ENCODE results near the gene ZDHHC13.

The ZDHHC13 gene

DNA sequence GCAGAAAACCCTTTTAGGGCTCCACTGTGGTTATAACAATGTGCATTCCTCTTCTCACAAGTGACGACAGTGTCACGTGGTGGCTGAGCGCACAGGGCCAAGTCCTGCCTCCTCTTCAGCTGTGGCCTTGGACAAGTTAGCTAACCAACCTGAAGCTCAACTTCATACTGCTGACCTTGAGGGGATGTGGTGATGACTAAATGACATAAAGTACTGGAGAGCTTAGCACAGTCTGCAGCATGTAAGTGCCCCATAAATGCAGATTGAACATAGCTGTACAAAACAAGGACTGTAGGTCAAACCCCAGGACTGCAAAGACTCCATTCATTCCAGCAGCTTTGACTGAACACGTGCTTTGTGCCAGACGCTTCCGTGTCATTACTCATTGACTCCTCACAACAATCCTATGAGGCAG lies 36.4 kb upstream of the ZDHHC13 start:
- Histone ChIP-seq H3K27ac (no peak overlapping the region), H3K4me2 (ENCODE audit: low read length) (no peak overlapping the region), H3K79me2 (no peaks in the 10 kb centered on the region), H2AFZ (no peak overlapping the region), H3K36me3 (ENCODE audit: control insufficient read depth, insufficient read depth, low read length) (no peaks in the 10 kb centered on the region), H3K4me1 (no peaks in the 10 kb centered on the region), H3K4me3 (ENCODE audit: low read depth, low read length) (no peak overlapping the region), H3K9ac (no peak overlapping the region), H3K27me3 (ENCODE audit: control insufficient read depth, insufficient read depth, low read length) (no peaks in the 10 kb centered on the region), H3K9me3 (ENCODE audit: control insufficient read depth, low read length) (no peaks in the 10 kb centered on the region)
- no peak for TF ChIP-seq CTCF (IDR thresholded peaks at IDR 0.05)

DNA sequence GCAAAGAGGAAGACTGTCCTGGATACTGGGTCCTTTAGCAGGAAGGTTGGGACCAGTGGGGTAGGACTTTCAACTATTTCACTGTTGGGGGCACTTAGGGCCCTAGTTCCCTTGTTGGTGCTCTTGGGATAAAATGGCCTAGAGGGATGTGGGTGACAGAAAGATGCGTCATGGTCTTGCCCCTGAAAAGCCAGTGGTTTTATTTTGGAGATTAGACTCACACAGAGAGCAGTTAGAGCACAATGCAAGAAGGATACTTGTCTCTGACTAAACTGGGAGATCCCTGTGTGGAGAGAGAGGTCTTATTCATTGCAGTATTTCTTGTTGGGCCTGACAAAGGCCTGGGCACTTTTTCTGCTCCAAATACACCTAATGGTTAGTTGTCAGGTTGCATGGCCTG lies 33.8 kb upstream of the ZDHHC13 start:
- Histone ChIP-seq H3K4me1 (no peaks in the 10 kb centered on the region), H3K4me3 (ENCODE audit: low read depth, low read length) (no peak overlapping the region), H2AFZ (no peak overlapping the region), H3K9me3 (ENCODE audit: control insufficient read depth, low read length) (no peaks in the 10 kb centered on the region), H3K4me2 (ENCODE audit: low read length) (no peak overlapping the region), H3K79me2 (no peaks in the 10 kb centered on the region), H3K27me3 (ENCODE audit: control insufficient read depth, insufficient read depth, low read length) (no peaks in the 10 kb centered on the region), H3K27ac (no peak overlapping the region), H3K9ac (no peak overlapping the region), H3K36me3 (ENCODE audit: control insufficient read depth, insufficient read depth, low read length) (no peaks in the 10 kb centered on the region)
- TF ChIP-seq CTCF (IDR thresholded peaks at IDR 0.05), result no peak

DNA sequence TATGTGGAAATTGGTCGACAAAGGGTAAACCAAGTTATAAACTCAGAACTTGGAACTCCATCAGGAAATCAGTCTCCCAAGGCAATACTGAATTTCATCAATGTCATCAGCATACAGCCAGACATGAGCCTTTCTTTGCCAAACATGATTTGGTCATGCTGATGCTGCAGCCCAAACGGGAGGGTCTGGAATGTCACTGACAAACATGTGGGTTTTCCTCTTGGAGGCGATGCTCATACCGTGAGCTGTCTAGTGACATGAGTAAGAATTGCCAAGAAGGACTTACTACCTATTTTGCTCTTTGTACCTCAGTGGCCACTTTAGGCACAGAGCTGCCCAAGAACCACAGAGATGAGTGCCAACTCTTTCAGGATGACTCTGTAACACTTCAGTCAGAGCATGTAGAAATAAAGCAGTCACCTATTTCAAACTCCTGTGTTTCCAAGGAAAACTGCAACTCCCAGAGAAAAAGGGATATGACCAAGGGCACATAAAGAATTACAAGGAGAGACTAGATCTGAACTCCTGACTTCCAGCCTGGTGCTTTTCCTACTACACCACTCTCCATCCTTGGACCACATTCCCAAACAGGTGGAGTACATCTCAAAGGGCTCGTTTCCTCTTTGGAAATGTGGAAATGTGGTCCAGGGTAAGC lies 32.2 kb upstream of the ZDHHC13 start:
- Histone ChIP-seq H3K9me3 (ENCODE audit: control insufficient read depth, low read length) (no peaks in the 10 kb centered on the region), H3K79me2 (no peaks in the 10 kb centered on the region), H3K9ac (no peak overlapping the region), H3K4me2 (ENCODE audit: low read length) (no peak overlapping the region), H2AFZ (no peak overlapping the region), H3K27me3 (ENCODE audit: control insufficient read depth, insufficient read depth, low read length) (no peaks in the 10 kb centered on the region), H3K27ac (no peak overlapping the region), H3K4me1 (no peaks in the 10 kb centered on the region), H3K36me3 (ENCODE audit: control insufficient read depth, insufficient read depth, low read length) (no peaks in the 10 kb centered on the region), H3K4me3 (ENCODE audit: low read depth, low read length) (no peak overlapping the region)
- no peak for TF ChIP-seq CTCF (IDR thresholded peaks at IDR 0.05)

- H3K27me3 ChIP-seq (ENCODE audit: control insufficient read depth, insufficient read depth, low read length), result no peaks in the 10 kb centered on the region
- TF ChIP-seq CTCF (IDR thresholded peaks at IDR 0.05), result no peak
Observed at GRCh38 chr11:19087658-19088057, 29.3 kb upstream of the ZDHHC13 start.

GRCh38 chr11:19088791-19089190 lies 28.2 kb upstream of the ZDHHC13 start:
- Histone ChIP-seq H3K4me1 (no peaks in the 10 kb centered on the region), H2AFZ (no peak overlapping the region), H3K4me3 (ENCODE audit: low read depth, low read length) (no peak overlapping the region), H3K27me3 (ENCODE audit: control insufficient read depth, insufficient read depth, low read length) (no peaks in the 10 kb centered on the region), H3K27ac (no peak overlapping the region), H3K79me2 (no peaks in the 10 kb centered on the region), H3K4me2 (ENCODE audit: low read length) (no peak overlapping the region), H3K9me3 (ENCODE audit: control insufficient read depth, low read length) (no peaks in the 10 kb centered on the region), H3K36me3 (ENCODE audit: control insufficient read depth, insufficient read depth, low read length) (no peaks in the 10 kb centered on the region), H3K9ac (no peak overlapping the region)
- no peak for TF ChIP-seq CTCF (IDR thresholded peaks at IDR 0.05)

More at GRCh38 chr11:19087658-19088057, 29.3 kb upstream of the ZDHHC13 start:
- no peak overlapping the region for H3K27ac ChIP-seq
- no peaks in the 10 kb centered on the region for H3K4me1 ChIP-seq
- H3K9me3 ChIP-seq (ENCODE audit: control insufficient read depth, low read length), result no peaks in the 10 kb centered on the region
- H3K9ac ChIP-seq, result no peak overlapping the region
- no peaks in the 10 kb centered on the region for H3K36me3 ChIP-seq (ENCODE audit: control insufficient read depth, insufficient read depth, low read length)
- no peaks in the 10 kb centered on the region for H3K79me2 ChIP-seq
- H3K4me2 ChIP-seq (ENCODE audit: low read length), result no peak overlapping the region
- H2AFZ ChIP-seq, result no peak overlapping the region
- no peak overlapping the region for H3K4me3 ChIP-seq (ENCODE audit: low read depth, low read length)
